K562 (cell line): ENCODE data around the gene INTS1. TPM values are rescaled to one million over a fixed set of nuclear protein-coding genes. Genes with fewer than 3 reads are reported as not detected.

Experiments used
- ATF7 ChIP-seq: fragments of 450-650 bp; IDR thresholded peaks from 2 replicates; pipeline ENCODE4 v1.7.1; 2014; ENCODE audit warnings: mild to moderate bottlenecking, moderate library complexity
- CHD1 ChIP-seq: fragments of 200-600 bp; sonication (generic); IDR thresholded peaks from one replicate; pipeline ENCODE4 v1.6.1; 2012; ENCODE audit warnings: mild to moderate bottlenecking, moderate library complexity, low read length, inconsistent platforms
- CREB1 ChIP-seq, 2 experiments: sonication (generic) in 1 of 2; formaldehyde crosslinking in 1 of 2; IDR thresholded peaks; 2 replicates each; pipeline versions ENCODE4 v1.6.1 to v1.8.0; 2012 to 2022; ENCODE audit warnings: inconsistent platforms in 1 of 2, mild to moderate bottlenecking in 1 of 2, missing genetic modification reagents in 1 of 2, moderate library complexity in 1 of 2
- DPF2 ChIP-seq: fragments of 450-650 bp; IDR thresholded peaks from 2 replicates; pipeline ENCODE4 v1.6.1; 2016
- ETS1 ChIP-seq: conservative IDR thresholded peaks from 2 replicates; pipeline ENCODE4 v1.6.1; 2011; ENCODE audit warnings: low read depth, mild to moderate bottlenecking, low read length; ENCODE audit not compliant: control insufficient read depth
- HLTF ChIP-seq: fragments of 450-650 bp; IDR thresholded peaks from 2 replicates; pipeline ENCODE4 v1.6.1; 2016
- IFI16 ChIP-seq: fragments of 250-450 bp; sonication (Bioruptor Pico); IDR thresholded peaks from 2 replicates; pipeline ENCODE4 v2.1.2; 2022; ENCODE audit warnings: mild to moderate bottlenecking, inconsistent platforms
- JUN ChIP-seq, 2 experiments: sonication (generic) in 1 of 2; formaldehyde crosslinking in 1 of 2; IDR thresholded peaks; 2 replicates each; pipeline versions ENCODE4 v1.6.1 to v1.8.0; 2012 to 2022; ENCODE audit warnings: borderline replicate concordance in 2 of 2, mild to moderate bottlenecking in 2 of 2, improper control_type of control experiment in 1 of 2, low read depth in 1 of 2, low read length in 1 of 2, missing genetic modification reagents in 1 of 2
- JUND ChIP-seq, 2 experiments: IDR thresholded peaks; 2 replicates in 1 of 2; 3 replicates in 1 of 2; pipeline ENCODE4 v1.6.1; 2011; ENCODE audit warnings: borderline replicate concordance in 2 of 2, low read depth in 2 of 2, low read length in 2 of 2, improper control_type of control experiment in 1 of 2, missing biosample characterization in 1 of 2, missing genetic modification characterization in 1 of 2, missing genetic modification reagents in 1 of 2
- MAFK ChIP-seq: IDR thresholded peaks from 2 replicates; pipeline ENCODE4 v1.6.1; 2011; ENCODE audit warnings: low read length, improper control_type of control experiment
- NEUROD1 ChIP-seq: fragments of 150-350 bp; IDR thresholded peaks from 2 replicates; pipeline ENCODE4 v1.6.1; 2014; ENCODE audit warnings: borderline replicate concordance, low read length, low read depth; ENCODE audit not compliant: partially characterized antibody
- NONO ChIP-seq, 2 experiments: fragments of 200-400 bp in 1 of 2; fragments of 450-650 bp in 1 of 2; formaldehyde crosslinking in 1 of 2; IDR thresholded peaks; 2 replicates each; pipeline ENCODE4 v1.6.1; 2017; ENCODE audit warnings: low read depth in 2 of 2, mild to moderate bottlenecking in 2 of 2, moderate library complexity in 2 of 2, low read length in 1 of 2
- NR2F6 ChIP-seq: fragments of 450-650 bp; formaldehyde crosslinking; IDR thresholded peaks from 2 replicates; pipeline ENCODE4 v1.4.0; 2020; ENCODE audit warnings: mild to moderate bottlenecking
- POLR3G ChIP-seq: IDR thresholded peaks from 2 replicates; pipeline ENCODE4 v1.6.1; 2011; ENCODE audit not compliant: insufficient read length, insufficient replicate concordance; ENCODE audit errors: extremely low read depth
- RAD21 ChIP-seq, 2 experiments: fragments of 250-450 bp in 1 of 2; fragments of 450-650 bp in 1 of 2; sonication (Bioruptor Pico) in 1 of 2; formaldehyde crosslinking in 1 of 2; IDR thresholded peaks in 1 of 2; conservative IDR thresholded peaks in 1 of 2; 2 replicates each; pipeline versions ENCODE4 v1.4.0 to v1.8.0; 2020 to 2022; ENCODE audit warnings: mild to moderate bottlenecking in 2 of 2, moderate library complexity in 1 of 2
- SIN3B ChIP-seq: fragments of 450-650 bp; IDR thresholded peaks from 2 replicates; pipeline ENCODE4 v1.6.1; 2017; ENCODE audit warnings: low read depth, mild to moderate bottlenecking, moderate library complexity
- SRSF9 ChIP-seq: fragments of 200-400 bp; formaldehyde crosslinking; IDR thresholded peaks from 2 replicates; pipeline ENCODE4 v1.6.1; 2017; ENCODE audit warnings: low read depth, low read length, borderline replicate concordance
- TOE1 ChIP-seq, 2 experiments: fragments of 450-650 bp in 1 of 2; sonication (generic) in 1 of 2; formaldehyde crosslinking in 1 of 2; IDR thresholded peaks; 2 replicates each; pipeline versions ENCODE4 v1.7.1 to v1.8.0; 2016 to 2022; ENCODE audit warnings: borderline replicate concordance in 2 of 2, mild to moderate bottlenecking in 2 of 2, antibody characterized with exemption in 1 of 2, inconsistent platforms in 1 of 2, low read depth in 1 of 2, missing genetic modification reagents in 1 of 2, moderate library complexity in 1 of 2
- TRIM24 ChIP-seq, 2 experiments: fragments of 450-650 bp; IDR thresholded peaks; 2 replicates each; pipeline ENCODE4 v1.6.1; 2016
- YY1 ChIP-seq, 3 experiments: IDR thresholded peaks; 2 replicates each; pipeline ENCODE4 v1.6.1; 2011; ENCODE audit warnings: low read length in 2 of 3, mild to moderate bottlenecking in 2 of 3, moderate library complexity in 2 of 3, borderline replicate concordance in 1 of 3, control low read depth in 1 of 3, low read depth in 1 of 3; ENCODE audit not compliant: insufficient read depth in 3 of 3, insufficient replicate concordance in 2 of 3, control insufficient read depth in 1 of 3, insufficient read length in 1 of 3; ENCODE audit errors: extremely low read depth in 1 of 3
- ZNF316 ChIP-seq: fragments of 450-650 bp; IDR thresholded peaks from 2 replicates; pipeline ENCODE4 v1.6.1; 2016
- ZNF75A ChIP-seq: fragments of 450-650 bp; formaldehyde crosslinking; IDR thresholded peaks from 2 replicates; pipeline ENCODE4 v1.4.0; 2020; ENCODE audit warnings: mild to moderate bottlenecking
- ZNF76 ChIP-seq: fragments of 250-450 bp; sonication (Bioruptor Pico); IDR thresholded peaks from 2 replicates; pipeline ENCODE4 v1.4.0; 2020; ENCODE audit warnings: mild to moderate bottlenecking, moderate library complexity, borderline replicate concordance
- ZNF764 ChIP-seq: fragments of 250-450 bp; sonication (Bioruptor Pico); IDR thresholded peaks from 2 replicates; pipeline ENCODE4 v1.4.0; 2020; ENCODE audit warnings: low read depth, mild to moderate bottlenecking, moderate library complexity
- polyA plus RNA-seq, 8 experiments: library from polyadenylated mRNA; depleted of rRNA in 4 of 8; stranded (reverse) in 5 of 8; unstranded in 3 of 8; fragments of >200 nt; fragmentation: Nextera tagmentation in 2 of 8; fragmentation: Illumina TruSeq in 1 of 8; extraction: Ambion mirVana in 2 of 8; extraction: Trizol in 1 of 8; gene quantifications; 2 replicates each; pipeline versions ENCODE4 v1.2.1 to v1.2.3, GENCODE V29; 2011 to 2014; ENCODE audit warnings: inconsistent platforms in 1 of 8, missing spikeins in 1 of 8
- total RNA-seq, 7 experiments: library from RNA; depleted of rRNA in 6 of 7; stranded (reverse); fragments of >200 nt in 6 of 7; fragmentation: Illumina TruSeq in 2 of 7; extraction: Trizol in 2 of 7; gene quantifications; 2 replicates each; pipeline versions ENCODE4 v1.2.1 to v1.2.3, GENCODE V29; 2011 to 2021; ENCODE audit warnings: low replicate concordance in 1 of 7

Gene INTS1
- total and polyA plus RNA-seq, 9 of the 15 experiments (the other 6 are each of a cell fraction or from before 2014, with no cell fraction given), result 0.34 to 119 (median 18.5) TPM

DNA sequence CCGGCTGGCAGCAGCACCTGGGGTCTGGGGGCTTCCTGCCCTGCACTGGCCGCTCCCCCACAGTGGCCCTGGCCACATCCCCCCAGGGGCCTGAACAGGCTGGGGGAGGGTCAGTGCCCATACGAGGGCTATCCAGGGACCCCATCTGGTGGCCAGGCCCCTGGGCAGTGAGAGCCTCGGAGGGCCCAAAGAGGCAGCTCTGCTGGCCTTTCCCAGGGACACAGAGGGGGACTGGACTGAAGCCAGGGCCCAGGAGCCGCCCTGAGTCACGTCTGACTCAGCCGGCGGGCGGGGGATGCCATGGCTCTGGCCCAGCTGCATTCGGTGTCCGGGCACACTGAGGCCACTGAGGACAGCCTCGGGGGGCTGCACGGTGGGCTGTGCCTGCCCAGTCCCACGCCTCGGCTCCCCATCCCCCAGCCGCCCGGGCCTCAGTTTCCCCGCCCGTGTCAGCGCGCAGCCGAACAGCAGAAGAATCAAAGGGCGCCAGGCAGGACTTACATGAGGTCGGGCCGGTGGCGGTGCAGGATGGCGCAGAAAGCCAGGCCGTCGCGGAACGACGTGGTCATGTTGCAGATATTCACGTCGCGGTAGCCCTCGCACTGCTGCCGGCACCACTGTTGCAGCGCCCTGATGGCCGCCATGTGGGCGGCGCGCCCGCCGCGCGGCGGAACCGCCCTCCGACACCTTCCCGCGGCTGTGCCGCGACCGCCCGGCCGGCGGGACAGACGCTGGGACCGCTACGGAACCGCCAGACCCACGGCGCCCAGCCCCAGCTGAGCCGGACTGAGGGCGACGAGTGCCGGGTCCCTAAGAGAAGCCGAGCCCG is 45.3 kb downstream of the INTS1 start, which contains the start of gene MICALL2 (continued):
- TF ChIP-seq ZNF316 (peak; percentile 69), ZNF764 (CRISPR knock-in tag) (no peak), RAD21 (CRISPR knock-in tag; conservative IDR thresholded peaks at IDR 0.05 in 1 of 2, IDR thresholded peaks at IDR 0.05 in 1 of 2) (0 out of 4 replicates have a peak, but pooled peaks of 1 of the 2 experiments have one; percentile 6), POLR3G (no peak), ETS1 (peak; percentile 74), CHD1 (peak; percentile 69), ZNF75A (CRISPR knock-in tag) (no peak), SIN3B (peak; percentile 31; the same call in 1 of the 2 replicates), DPF2 (peak; percentile 88), CREB1 (IDR thresholded peaks at IDR 0.05) (peak; percentile 84), CREB1 (CRISPR knock-in tag; IDR thresholded peaks at IDR 0.05) (peak; percentile 54), HLTF (no peak), TRIM24 (IDR thresholded peaks at IDR 0.05) (0 out of 4 replicates have a peak, but pooled peaks of 1 of the 2 experiments have one; percentile 12), TOE1 (IDR thresholded peaks at IDR 0.05; ENCODE audit: borderline replicate concordance) (no peak), TOE1 (CRISPR knock-in tag; IDR thresholded peaks at IDR 0.05; ENCODE audit: borderline replicate concordance, low read depth) (peak; percentile 88; the same call in 1 of the 2 replicates), NR2F6 (CRISPR knock-in tag) (peak; percentile 50; the same call in 1 of the 2 replicates), ATF7 (peak; percentile 19; the same call in 1 of the 2 replicates), JUND (IDR thresholded peaks at IDR 0.05; ENCODE audit: borderline replicate concordance, low read depth, low read length) (peak; percentile 93), JUND (tag; IDR thresholded peaks at IDR 0.05; ENCODE audit: borderline replicate concordance, low read depth, low read length) (peak; percentile 86; the same call in 2 of the 3 replicates), JUN (IDR thresholded peaks at IDR 0.05; ENCODE audit: borderline replicate concordance, low read depth, low read length) (0 out of 2 replicates have a peak, but pooled peaks have one; percentile 53), JUN (CRISPR knock-in tag; IDR thresholded peaks at IDR 0.05; ENCODE audit: borderline replicate concordance) (0 out of 2 replicates have a peak, but pooled peaks have one; percentile 52), YY1 (IDR thresholded peaks at IDR 0.05; ENCODE audit: borderline replicate concordance in 1 of 3, control insufficient read depth in 1 of 3, extremely low read depth in 1 of 3, insufficient read depth in 3 of 3, insufficient read length in 1 of 3, insufficient replicate concordance in 2 of 3, low read depth in 1 of 3, low read length in 2 of 3) (peak; percentile 26 to 85 (median 73)), NONO (IDR thresholded peaks at IDR 0.05; ENCODE audit: low read depth in 2 of 2, low read length in 1 of 2) (peak; percentile 30 to 98; a peak in 2 of 4 replicates), NEUROD1 (peak; percentile 47), ZNF76 (CRISPR knock-in tag) (no peak), SRSF9 (no peak), MAFK (no peak), IFI16 (CRISPR knock-in tag) (no peak)
